ENCODE results near the gene TRABD2A. TPM values are rescaled to one million over a fixed set of nuclear protein-coding genes. Genes with fewer than 3 reads are reported as not detected.
A peak's percentile ranks its signal among the peaks of the same experiment; 100 is the strongest.

Gene TRABD2A
- polyA plus RNA-seq, 12 donors = 0.14 to 8.0 (median 0.47) TPM; not detected in 1

GRCh38 chr2:84906108-84906899 is 25.4 kb upstream of the TRABD2A start:
- no peak for DNase-seq

DNA sequence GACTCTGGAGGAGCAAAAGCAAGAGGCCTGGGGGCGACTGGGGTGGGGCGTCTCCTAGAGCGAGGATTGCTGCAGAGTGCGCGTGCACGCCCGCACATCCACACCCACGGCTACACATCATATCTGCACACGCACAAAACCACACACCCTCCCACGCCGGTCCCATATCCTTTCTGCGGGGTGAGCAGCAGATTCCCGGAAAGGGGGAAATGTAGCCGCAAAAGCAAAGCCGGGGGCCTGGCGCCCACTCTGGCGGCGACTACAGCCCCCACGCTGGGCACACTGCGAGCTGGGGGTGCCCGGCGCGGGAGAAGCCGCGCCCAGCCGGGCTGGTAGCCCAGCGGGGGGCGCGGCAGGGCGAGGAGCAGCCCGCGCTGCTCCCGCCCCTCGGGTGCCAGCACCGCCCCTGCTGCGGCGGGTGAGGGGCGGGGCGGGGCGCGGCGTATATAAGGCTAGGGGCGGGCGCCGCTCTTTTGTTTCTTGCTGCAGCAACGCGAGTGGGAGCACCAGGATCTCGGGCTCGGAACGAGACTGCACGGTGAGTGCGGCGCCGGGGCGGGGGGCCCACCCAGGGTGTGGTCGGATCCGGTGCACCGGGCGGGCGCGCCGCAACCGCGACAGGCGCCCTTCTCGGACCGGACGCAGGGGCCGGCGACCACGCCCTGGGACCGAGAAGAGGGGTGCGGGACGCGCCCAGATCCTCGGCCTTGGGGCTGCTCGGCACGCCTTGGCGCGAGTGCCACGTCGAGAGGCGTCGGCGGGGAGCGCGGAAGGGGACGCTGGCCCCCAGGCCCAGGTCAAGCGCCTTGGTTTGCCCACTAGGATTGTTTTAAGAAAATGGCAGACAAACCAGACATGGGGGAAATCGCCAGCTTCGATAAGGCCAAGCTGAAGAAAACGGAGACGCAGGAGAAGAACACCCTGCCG is 24.6 kb upstream of the TRABD2A start, which contains the start of gene TMSB10:
Gene TMSB10 (plus strand): TSS at position 476 of the 927 bp plus-strand sequence.
- DNase-seq = peak; percentile 80

GRCh38 chr2:84904717-84905174 is 23.9 kb upstream of the TRABD2A start:
- DNase-seq = no peak

DNA sequence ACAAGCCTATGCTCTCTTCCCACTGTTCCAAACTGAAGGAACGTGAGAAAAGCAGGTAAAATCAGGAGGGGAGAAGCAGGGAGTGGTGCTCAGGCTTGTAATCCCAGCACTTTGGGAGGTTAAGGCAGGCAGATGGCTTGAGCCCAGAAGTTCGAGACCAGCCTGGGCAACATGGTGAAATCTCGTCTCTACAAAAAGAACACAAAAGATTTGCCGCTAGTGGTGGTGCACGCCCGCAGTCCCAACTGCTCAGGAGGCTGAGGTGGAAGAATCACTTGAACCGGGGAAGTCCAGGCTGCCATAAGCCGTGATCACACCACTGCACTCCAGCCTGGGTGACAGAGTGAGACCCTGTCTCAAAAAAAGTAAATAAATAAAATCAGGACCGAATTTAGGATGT is 23.3 kb upstream of the TRABD2A start:
- no peak for DNase-seq

DNA sequence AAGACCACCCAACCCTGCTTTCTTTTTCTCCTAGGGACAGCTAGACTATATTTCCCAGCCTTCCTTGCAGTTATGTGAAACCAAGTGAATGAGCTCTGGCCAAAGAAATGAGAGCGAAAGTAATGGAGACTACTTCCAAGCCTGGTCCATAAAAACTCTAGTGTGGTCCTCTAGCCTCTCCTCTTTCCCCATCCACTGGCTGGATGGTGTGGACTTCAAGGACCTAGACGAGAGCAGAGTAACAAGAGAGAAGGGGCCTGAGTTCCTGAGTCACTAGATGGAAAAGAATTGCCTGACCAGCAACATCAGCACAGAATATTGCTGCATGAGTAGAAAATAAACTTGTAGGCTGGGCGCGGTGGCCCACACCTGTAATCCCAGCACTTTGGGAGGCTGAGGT is 21.6 kb upstream of the TRABD2A start:
- DNase-seq = no peak

DNA sequence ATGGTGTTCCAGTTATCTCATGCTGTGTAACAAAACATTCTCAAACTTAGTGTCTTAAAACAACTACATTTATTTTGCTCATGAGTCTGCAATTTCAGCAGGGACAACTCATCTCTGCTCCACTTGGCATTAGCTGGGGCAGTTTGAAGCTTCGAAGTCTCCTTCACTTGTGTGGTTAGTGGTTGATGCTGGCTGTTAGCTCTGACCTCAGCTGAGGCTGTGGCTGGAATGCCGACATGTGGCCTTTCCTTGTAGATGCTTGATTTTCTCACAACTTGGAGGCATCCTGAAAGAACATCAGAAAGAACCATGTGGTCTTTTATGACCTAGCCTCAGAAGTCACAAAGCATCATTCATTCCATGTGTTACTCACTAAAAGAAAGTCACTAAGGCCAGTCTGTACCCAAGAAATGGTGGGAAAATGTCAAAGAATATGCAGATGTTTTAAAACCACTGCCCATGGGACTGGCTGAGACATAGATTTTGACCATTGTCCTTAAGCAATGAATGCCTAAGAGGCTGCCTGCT is 20.8 kb upstream of the TRABD2A start:
- no peak for DNase-seq

DNA sequence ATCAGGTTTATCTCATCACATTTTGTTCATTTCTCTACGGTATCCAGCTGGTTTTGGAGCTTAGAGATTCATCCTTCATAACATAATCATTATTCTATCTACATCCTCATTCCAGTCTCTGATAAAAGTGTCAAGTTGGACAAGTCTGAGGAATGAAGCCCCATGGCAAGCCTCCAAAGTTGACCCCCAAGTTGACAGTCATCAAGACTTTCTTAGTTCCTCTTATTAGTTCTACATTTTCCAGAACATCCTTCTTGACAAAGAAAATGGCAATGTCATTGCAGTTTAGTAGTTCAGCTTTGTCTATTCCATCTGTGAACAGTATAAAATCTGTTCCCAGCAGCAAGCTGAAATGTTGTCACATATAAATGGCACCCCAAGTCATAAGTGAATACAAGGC is 20.1 kb upstream of the TRABD2A start:
- DNase-seq = no peak

- DNase-seq = no peak
These were observed 18.7 kb upstream of the TRABD2A start for GRCh38 chr2:84899304-84900204.

DNA sequence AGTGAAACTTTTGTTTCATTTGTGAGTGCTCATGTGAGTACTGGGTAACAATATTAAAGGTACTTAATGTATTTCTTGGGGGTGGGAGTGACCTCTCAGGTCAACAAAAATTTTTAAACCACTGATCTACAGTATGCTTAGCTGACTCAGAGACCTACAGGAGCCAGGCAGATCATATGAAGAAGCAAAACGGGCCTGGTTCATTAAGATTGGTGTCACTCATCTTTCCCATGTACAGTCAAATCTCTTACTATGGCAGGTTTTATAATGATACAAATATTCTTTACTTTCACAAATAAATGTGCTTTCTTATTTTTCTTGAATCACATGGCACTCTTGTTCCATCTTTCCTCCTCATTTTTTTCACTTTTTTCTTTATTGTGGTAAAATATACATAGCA is 16.9 kb upstream of the TRABD2A start:
- DNase-seq = no peak

DNA sequence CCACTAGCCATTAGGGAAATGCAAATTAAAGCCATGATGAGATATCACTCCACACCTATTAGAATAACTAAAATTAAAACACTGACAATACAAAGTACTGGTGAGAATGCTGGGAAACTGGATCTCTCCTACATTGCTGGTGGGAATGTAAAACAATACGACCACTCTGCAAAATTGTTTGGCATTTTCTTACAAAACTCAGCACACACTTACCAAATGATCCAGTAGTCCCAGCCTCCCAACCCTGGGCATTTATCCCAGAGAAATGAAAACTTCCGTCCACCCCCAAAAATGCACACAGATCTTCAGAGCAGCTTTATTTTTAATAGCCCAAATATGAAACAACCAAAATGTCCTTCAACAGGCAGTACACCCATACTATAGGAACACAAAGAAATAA is 15.7 kb upstream of the TRABD2A start:
- DNase-seq = no peak

DNA sequence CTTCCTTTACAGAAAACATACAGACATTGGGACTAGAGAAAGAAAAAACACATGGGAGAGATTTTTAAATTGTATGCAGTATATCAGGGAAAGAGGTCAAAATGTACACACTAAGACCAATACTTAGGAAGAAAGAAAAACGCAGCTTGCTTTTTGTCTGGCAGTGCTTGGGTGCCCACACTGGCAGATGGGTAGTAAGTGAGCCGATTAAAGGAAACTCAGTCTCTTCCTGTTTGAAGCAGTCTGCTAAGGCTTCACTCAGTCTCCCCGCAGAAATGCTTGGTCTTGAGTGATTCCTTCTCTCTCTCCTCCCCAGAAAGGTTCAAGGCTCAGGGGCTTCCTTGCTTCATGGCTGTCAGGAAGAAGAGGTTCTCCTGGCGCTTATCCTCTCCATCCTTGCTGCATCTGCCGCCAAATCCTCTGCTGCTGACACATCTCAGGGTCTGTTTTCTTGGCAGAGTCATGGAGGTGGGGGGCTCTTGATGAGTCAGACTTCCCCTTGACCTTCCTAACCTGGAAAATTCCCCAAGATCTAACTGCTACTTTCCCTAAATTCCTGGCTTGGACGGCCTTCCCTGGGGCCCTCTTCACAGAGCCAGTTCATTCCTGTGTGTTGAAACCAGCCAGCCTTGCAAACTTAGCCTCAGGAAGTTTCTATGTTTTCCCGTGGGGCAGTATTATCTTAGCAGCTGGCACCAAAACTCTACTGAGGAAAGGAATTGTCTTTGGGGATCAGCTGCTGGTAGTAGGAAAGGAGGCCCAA is 14.1 kb upstream of the TRABD2A start:
- DNase-seq = no peak

- DNase-seq = no peak
These were observed 13.3 kb upstream of the TRABD2A start for GRCh38 chr2:84894131-84894586.

GRCh38 chr2:84891355-84892010 is 10.6 kb upstream of the TRABD2A start:
- DNase-seq = no peak

DNA sequence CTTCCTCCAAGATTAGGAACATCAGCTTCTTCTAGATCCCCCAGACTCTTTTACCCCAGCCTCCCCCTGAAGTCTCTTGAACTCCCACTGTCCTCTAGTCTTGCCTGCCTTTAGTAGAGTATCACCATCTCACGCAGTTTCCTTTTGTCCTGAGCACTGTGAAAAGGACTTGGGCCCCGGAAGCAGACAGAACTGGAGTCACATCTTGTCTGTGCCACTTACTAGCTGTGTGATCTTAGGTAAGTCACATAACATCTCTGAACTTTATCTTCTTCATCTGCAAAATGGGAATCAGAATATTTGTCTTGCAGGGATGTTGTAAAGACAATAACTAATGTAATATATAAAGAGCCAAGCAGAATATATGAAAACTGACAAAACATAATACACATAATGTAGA is 8.4 kb upstream of the TRABD2A start:
- no peak for DNase-seq

DNA sequence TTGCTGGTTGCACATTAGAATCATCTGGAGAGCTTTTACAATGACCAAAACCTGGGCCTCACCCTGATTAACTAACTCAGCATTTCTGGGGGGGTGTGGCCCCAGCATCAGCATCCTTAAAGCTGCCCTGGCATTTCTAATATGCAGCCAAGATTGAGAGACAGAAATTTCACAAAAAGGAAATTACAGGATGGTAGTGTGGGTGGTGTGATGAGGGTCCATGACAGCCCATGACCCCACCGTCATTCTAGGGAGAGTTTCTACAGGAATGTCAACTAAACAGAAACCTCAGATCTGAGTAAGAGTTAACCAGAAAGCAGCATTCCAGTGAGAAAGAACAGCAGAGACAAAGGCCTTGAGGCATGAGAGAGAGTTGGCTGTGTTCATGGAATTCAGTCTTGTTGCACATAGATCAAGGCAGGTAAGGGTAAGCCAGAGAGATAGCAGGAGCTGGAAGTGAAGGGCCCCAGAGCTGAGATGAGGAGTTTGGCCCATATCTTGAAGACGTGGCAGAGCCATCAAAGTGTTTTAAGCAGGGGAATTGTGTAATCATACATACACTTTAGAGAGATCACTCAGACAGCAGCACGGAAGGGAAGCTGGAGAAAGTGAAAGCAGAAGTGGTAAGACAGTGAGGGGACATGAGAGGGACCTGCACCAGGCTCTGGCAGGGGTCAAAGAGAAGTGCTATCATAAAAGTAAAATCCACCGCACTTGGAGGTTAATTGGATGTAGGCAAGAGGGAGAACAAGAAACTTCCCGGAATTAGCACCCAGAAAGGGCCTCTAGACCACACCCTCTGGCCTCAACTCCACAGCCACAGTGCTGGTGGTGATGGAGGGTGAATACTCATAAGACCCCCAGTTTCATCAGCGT is 7.8 kb upstream of the TRABD2A start:
- no peak for DNase-seq

GRCh38 chr2:84886791-84887190 is 5.9 kb upstream of the TRABD2A start:
- no peak for DNase-seq

- no peak for DNase-seq
These were observed 4.2 kb upstream of the TRABD2A start for GRCh38 chr2:84885111-84885510.

DNA sequence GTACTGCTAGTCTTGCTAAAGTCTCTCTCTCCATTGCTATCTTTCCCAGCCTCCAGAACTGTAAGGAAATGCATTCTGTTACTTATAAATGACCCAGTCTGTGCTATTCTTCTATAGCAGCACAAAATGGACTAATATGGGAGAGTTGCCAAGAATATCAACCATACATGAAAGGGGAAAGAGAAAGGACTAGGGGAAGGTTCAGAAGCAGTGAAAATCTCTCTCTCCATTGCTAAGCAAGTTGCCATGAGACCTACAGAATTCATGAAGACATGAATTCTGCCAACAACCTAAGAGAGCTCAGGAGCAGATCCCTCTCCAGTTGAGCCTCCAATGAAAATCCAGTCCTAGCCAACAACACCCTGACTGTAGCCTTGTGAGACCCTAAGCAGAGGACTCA is 3.6 kb upstream of the TRABD2A start:
- no peak for DNase-seq
